Measurements from ENCODE around the gene RNF220. TPM values are rescaled to one million over a fixed set of nuclear protein-coding genes. Genes with fewer than 3 reads are reported as not detected.
A peak's percentile ranks its signal among the peaks of the same experiment; 100 is the strongest.

The RNF220 gene
- total and polyA plus RNA-seq, 9 of the 15 experiments (the other 6 are each of a cell fraction or from before 2014, with no cell fraction given) = 5.1 to 117 (median 66.9) TPM

DNA sequence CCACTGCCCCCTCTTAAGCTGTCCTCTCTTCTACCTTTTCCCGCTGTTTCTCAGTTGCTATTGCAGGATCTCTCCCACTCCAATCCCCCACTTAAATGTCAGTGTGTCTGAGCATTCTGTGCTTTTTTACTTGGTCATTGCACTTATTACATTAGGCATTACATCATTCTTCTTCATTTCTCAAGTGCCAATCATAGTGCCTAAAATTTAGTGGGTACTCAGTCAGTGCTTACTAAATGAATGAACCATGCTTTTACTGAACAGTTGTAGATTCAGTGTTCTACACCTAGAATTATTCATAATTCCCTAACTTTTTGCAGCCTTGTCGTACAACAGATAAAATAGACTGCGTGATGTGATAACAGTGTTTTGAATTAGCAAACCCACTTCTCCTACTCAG is 288.8 kb downstream of the RNF220 start (continued):
- TF ChIP-seq CEBPG (CRISPR knock-in tag; IDR thresholded peaks at IDR 0.05) (peak; percentile 80), CEBPG (tag; conservative IDR thresholded peaks at IDR 0.05 in 1 of 2, IDR thresholded peaks at IDR 0.05 in 1 of 2) (peak; percentile 74 to 93), ZKSCAN8 (CRISPR knock-in tag; IDR thresholded peaks at IDR 0.05) (peak; percentile 87)
- TF ChIP-seq, protein P1, sequence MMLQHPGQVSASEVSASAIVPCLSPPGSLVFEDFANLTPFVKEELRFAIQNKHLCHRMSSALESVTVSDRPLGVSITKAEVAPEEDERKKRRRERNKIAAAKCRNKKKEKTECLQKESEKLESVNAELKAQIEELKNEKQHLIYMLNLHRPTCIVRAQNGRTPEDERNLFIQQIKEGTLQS (IDR thresholded peaks at IDR 0.05) = peak; percentile 74
- TF ChIP-seq, protein P1 (CRISPR knock-in tag; conservative IDR thresholded peaks at IDR 0.05) = no peak

DNA sequence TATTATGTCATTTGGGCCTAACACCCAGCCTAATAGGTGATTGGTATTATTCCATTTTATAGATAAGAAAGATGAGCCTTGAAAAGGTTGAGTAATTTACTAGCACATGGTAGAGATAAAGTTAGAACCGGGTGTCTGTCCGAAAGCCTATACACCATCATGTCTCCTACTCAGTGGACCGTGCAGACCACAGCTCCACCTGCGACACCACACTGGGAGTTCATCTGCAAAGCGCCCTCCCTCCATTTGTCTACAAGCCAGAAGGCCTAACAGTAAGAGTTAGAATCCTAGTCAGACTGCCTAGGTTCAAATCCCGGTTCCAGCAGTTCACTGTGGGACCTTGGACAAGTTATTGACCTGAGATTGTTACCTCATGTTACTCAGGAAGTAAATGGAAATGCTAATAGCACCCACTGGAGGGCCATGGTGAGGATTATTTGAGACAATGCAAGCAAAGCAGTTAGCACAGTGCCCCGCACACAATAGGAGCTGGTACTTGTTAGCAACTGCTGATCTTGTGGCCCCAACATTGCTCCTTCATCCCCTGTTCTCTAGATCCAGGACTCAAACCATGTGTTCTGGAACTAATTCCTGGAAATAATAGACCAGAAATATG is 289.9 kb downstream of the RNF220 start:
- Histone ChIP-seq H3K79me2 (ENCODE audit: control insufficient read depth, insufficient read depth, low read length) (no peaks in the 10 kb centered on the region), H3K4me1 (replicated peaks in 1 of 2; ENCODE audit: control insufficient read depth in 2 of 2, insufficient read depth in 2 of 2, low read length in 2 of 2) (no peaks in the 10 kb centered on the region), H4K20me1 (replicated peaks; ENCODE audit: control insufficient read depth, insufficient read depth, low read length) (no peaks in the 10 kb centered on the region), H3K9me1 (ENCODE audit: control insufficient read depth, insufficient read depth, low read length) (no peaks in the 10 kb centered on the region), H3K27me3 (ENCODE audit: control insufficient read depth in 2 of 2, insufficient read depth in 2 of 2, low read length in 2 of 2) (peaks cover 13 to 26% of the 10 kb centered on the region in 2 experiments; a peak in 4 of 5 replicates), H3K9me3 (replicated peaks; ENCODE audit: control insufficient read depth, insufficient read depth, low read depth, low read length) (no peaks in the 10 kb centered on the region), H3K4me2 (ENCODE audit: insufficient read depth, low read length) (no peak overlapping the region), H3K9ac (ENCODE audit: insufficient read depth in 1 of 2, low read depth in 2 of 2, low read length in 2 of 2) (no peak overlapping the region), H2AFZ (ENCODE audit: low read depth, low read length) (0 out of 2 replicates have a peak overlapping the region, but pooled peaks have one; percentile 21), H3K4me3 (no peak overlapping the region), H3K27ac (ENCODE audit: extremely low read depth, low read depth, low read length) (no peak overlapping the region), H3K36me3 (ENCODE audit: control insufficient read depth, insufficient read depth, low read length) (no peaks in the 10 kb centered on the region)
- DNase-seq (ENCODE audit: extremely low read depth in 1 of 4, low spot score in 3 of 4) (no peak), ATAC-seq (peak; percentile 26; the same call in 1 of the 3 replicates), FAIRE-seq (no peak)
- in situ Hi-C loops (cut with MboI) = no loop called here
- 25% methylated on average over 7 of the region's 7 CpGs for WGBS (ENCODE audit: insufficient coverage, low coverage, missing lambda C conversion rate)
- TF ChIP-seq, protein P2, sequence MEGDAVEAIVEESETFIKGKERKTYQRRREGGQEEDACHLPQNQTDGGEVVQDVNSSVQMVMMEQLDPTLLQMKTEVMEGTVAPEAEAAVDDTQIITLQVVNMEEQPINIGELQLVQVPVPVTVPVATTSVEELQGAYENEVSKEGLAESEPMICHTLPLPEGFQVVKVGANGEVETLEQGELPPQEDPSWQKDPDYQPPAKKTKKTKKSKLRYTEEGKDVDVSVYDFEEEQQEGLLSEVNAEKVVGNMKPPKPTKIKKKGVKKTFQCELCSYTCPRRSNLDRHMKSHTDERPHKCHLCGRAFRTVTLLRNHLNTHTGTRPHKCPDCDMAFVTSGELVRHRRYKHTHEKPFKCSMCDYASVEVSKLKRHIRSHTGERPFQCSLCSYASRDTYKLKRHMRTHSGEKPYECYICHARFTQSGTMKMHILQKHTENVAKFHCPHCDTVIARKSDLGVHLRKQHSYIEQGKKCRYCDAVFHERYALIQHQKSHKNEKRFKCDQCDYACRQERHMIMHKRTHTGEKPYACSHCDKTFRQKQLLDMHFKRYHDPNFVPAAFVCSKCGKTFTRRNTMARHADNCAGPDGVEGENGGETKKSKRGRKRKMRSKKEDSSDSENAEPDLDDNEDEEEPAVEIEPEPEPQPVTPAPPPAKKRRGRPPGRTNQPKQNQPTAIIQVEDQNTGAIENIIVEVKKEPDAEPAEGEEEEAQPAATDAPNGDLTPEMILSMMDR (IDR thresholded peaks at IDR 0.05 in 2 of 3, conservative IDR thresholded peaks at IDR 0.05 in 1 of 3; ENCODE audit: insufficient read depth in 2 of 3, low read depth in 1 of 3, low read length in 3 of 3) = 0 out of 6 replicates have a peak, but pooled peaks of 1 of the 3 experiments have one; percentile 6
- TF ChIP-seq, protein P3, sequence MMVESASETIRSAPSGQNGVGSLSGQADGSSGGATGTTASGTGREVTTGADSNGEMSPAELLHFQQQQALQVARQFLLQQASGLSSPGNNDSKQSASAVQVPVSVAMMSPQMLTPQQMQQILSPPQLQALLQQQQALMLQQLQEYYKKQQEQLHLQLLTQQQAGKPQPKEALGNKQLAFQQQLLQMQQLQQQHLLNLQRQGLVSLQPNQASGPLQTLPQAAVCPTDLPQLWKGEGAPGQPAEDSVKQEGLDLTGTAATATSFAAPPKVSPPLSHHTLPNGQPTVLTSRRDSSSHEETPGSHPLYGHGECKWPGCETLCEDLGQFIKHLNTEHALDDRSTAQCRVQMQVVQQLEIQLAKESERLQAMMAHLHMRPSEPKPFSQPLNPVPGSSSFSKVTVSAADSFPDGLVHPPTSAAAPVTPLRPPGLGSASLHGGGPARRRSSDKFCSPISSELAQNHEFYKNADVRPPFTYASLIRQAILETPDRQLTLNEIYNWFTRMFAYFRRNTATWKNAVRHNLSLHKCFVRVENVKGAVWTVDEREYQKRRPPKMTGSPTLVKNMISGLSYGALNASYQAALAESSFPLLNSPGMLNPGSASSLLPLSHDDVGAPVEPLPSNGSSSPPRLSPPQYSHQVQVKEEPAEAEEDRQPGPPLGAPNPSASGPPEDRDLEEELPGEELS (CRISPR knock-in tag; IDR thresholded peaks at IDR 0.05; ENCODE audit: borderline replicate concordance) = no peak
- intact Hi-C loops (cut with micrococcal nuclease) = no loop called here
- CTCF ChIA-PET (ENCODE audit: low intra/inter-chr PET ratio) = no interaction called here
- POLR2A ChIA-PET = interaction anchor here (0.6 to 3.7 kb wide), 4 partner anchors 12 to 57 kb away, joined by 3 to 28 read pairs (median 6); no protein-coding TSS in a partner anchor
- BruUV-seq (replicated peaks) = no TSS peak

All from K562 (cell line).